HepG2 (cell line): ENCODE data around the gene SLC13A3. TPM values are rescaled to one million over a fixed set of nuclear protein-coding genes. Genes with fewer than 3 reads are reported as not detected.

ENCODE experiments used
- ATAC-seq: fragments of 200-7000 bp; cut with Tn5 transposase; 3 replicates; pipeline ENCODE4 v1.9.1; 2020; ENCODE audit warnings: mild to moderate bottlenecking, moderate library complexity
- BruUV-seq: library from RNA; stranded (reverse); fragments of 400-500 nt; replicated peaks from 2 replicates; lab custom pipeline; 2021; lab: Mats Ljungman, UMichigan
- CTCF ChIA-PET: fragments of 300-600 bp; formaldehyde crosslinking; extraction: SDS; loops from one replicate; lab custom pipeline; 2021; ENCODE audit warnings: low total read pairs, inconsistent platforms, low intra/inter-chr PET ratio; lab: Yijun Ruan, JAX
- POLR2A ChIA-PET: fragments of 350-600 bp; sonication (Branson Sonifier 250); formaldehyde crosslinking; loops from one replicate; lab custom pipeline; 2020; ENCODE audit warnings: antibody characterized with exemption, inconsistent platforms; lab: Yijun Ruan, JAX
- DNase-seq: peaks from one replicate; pipeline ENCODE4 v3.0.0-alpha.2; 2015; ENCODE audit warnings: low spot score
- FAIRE-seq: peaks from 3 replicates; lab custom pipeline; 2011; peaks lifted over from hg19 to GRCh38; lab: Jason Lieb, UNC
- H2AFZ ChIP-seq: one replicate; pipeline ENCODE4 v1.6.1; 2011; ENCODE audit warnings: low read length, inconsistent platforms
- H3K27ac ChIP-seq: fragments of 300-600 bp; 3 replicates; pipeline ENCODE4 v1.8.0; 2011; ENCODE audit warnings: mixed run types, mild to moderate bottlenecking, mixed read lengths, low read length, inconsistent platforms; ENCODE audit not compliant: insufficient read depth; ENCODE audit errors: extremely low read length
- H3K27me3 ChIP-seq, 2 experiments: fragments of 200-600 bp in 1 of 2; 2 replicates in 1 of 2; 3 replicates in 1 of 2; pipeline versions ENCODE4 v1.6.0 to v1.8.0; 2011; ENCODE audit warnings: low read length in 2 of 2, mild to moderate bottlenecking in 2 of 2, moderate library complexity in 2 of 2, inconsistent platforms in 1 of 2; ENCODE audit not compliant: insufficient read depth in 2 of 2, control insufficient read depth in 1 of 2
- H3K36me3 ChIP-seq, 2 experiments: fragments of 200-600 bp in 1 of 2; replicated peaks in 1 of 2; 2 replicates in 1 of 2; 3 replicates in 1 of 2; pipeline versions ENCODE4 v1.5.1 to v1.8.0; 2011; ENCODE audit warnings: low read length in 2 of 2, inconsistent platforms in 1 of 2; ENCODE audit not compliant: insufficient read depth in 2 of 2, control insufficient read depth in 1 of 2
- H3K4me1 ChIP-seq: 2 replicates; pipeline ENCODE4 v1.5.1; 2012; ENCODE audit warnings: low read length, inconsistent platforms; ENCODE audit not compliant: insufficient read depth
- H3K4me2 ChIP-seq: 2 replicates; pipeline ENCODE4 v1.6.0; 2011; ENCODE audit warnings: low read depth, low read length, inconsistent platforms
- H3K4me3 ChIP-seq, 3 experiments: fragments of 200-600 bp in 1 of 3; sonication (generic), shearing (Covaris generic) in 1 of 3; replicated peaks in 1 of 3; 2 replicates each; pipeline ENCODE4 v1.5.1; 2011 to 2016; ENCODE audit warnings: low read length in 3 of 3, inconsistent platforms in 2 of 3, low read depth in 2 of 3, mild to moderate bottlenecking in 2 of 3, control low read depth in 1 of 3, mixed read lengths in 1 of 3; ENCODE audit not compliant: insufficient read depth in 1 of 3
- H3K79me2 ChIP-seq: one replicate; pipeline ENCODE4 v1.6.1; 2011; ENCODE audit warnings: low read length, inconsistent platforms; ENCODE audit not compliant: insufficient read depth
- H3K9ac ChIP-seq: 2 replicates; pipeline ENCODE4 v1.6.0; 2011; ENCODE audit warnings: mild to moderate bottlenecking, low read depth, low read length, inconsistent platforms; ENCODE audit not compliant: insufficient read depth
- H3K9me3 ChIP-seq: 2 replicates; pipeline ENCODE4 v1.5.1; 2012; ENCODE audit warnings: mild to moderate bottlenecking, low read length
- H4K20me1 ChIP-seq: 2 replicates; pipeline ENCODE4 v1.6.0; 2011; ENCODE audit warnings: inconsistent platforms, mild to moderate bottlenecking, low read length, moderate library complexity; ENCODE audit not compliant: insufficient read depth
- CENPBD1 ChIP-seq: sonication (generic); formaldehyde crosslinking; IDR thresholded peaks from 2 replicates; pipeline ENCODE4 v1.8.0; 2022; ENCODE audit warnings: missing genetic modification reagents, low read depth, mild to moderate bottlenecking, borderline replicate concordance
- DR1 ChIP-seq: sonication (generic); formaldehyde crosslinking; IDR thresholded peaks from 2 replicates; pipeline ENCODE4 v1.8.0; 2021; ENCODE audit warnings: mild to moderate bottlenecking, missing genetic modification reagents, inconsistent platforms
- IRF1 ChIP-seq: sonication (generic); formaldehyde crosslinking; IDR thresholded peaks from 2 replicates; pipeline ENCODE4 v1.4.0; 2020; ENCODE audit warnings: low read depth, mild to moderate bottlenecking, missing genetic modification reagents
- IRX3 ChIP-seq: sonication (generic); formaldehyde crosslinking; IDR thresholded peaks from 2 replicates; pipeline ENCODE4 v1.8.1; 2023; ENCODE audit warnings: mild to moderate bottlenecking, low read depth, missing genetic modification reagents, borderline replicate concordance
- KDM1A ChIP-seq: IDR thresholded peaks from 2 replicates; pipeline ENCODE4 v1.6.1; 2016; ENCODE audit warnings: missing compliant biosample characterization
- STAT5B ChIP-seq: sonication (generic); formaldehyde crosslinking; IDR thresholded peaks from 2 replicates; pipeline ENCODE4 v1.4.0; 2020; ENCODE audit warnings: missing genetic modification reagents
- THAP8 ChIP-seq: sonication (generic); formaldehyde crosslinking; IDR thresholded peaks from 2 replicates; pipeline ENCODE4 v1.5.1; 2020; ENCODE audit warnings: missing genetic modification reagents, mild to moderate bottlenecking, borderline replicate concordance
- ZFP36 ChIP-seq: fragments of 150-350 bp; IDR thresholded peaks from 2 replicates; pipeline ENCODE4 v1.6.1; 2018; ENCODE audit warnings: borderline replicate concordance, low read length, low read depth; ENCODE audit not compliant: partially characterized antibody
- ZMYM2 ChIP-seq: sonication (generic); formaldehyde crosslinking; IDR thresholded peaks from 2 replicates; pipeline ENCODE4 v1.8.0; 2022; ENCODE audit warnings: mild to moderate bottlenecking, missing genetic modification reagents
- ZMYM3 ChIP-seq: sonication (generic); formaldehyde crosslinking; IDR thresholded peaks from 2 replicates; pipeline ENCODE4 v1.5.1; 2020; ENCODE audit warnings: mild to moderate bottlenecking, missing genetic modification reagents
- ZNF275 ChIP-seq: sonication (generic); formaldehyde crosslinking; IDR thresholded peaks from 2 replicates; pipeline ENCODE4 v1.8.0; 2022; ENCODE audit warnings: missing genetic modification reagents, mild to moderate bottlenecking, inconsistent platforms, borderline replicate concordance
- ZNF512B ChIP-seq: sonication (generic); formaldehyde crosslinking; IDR thresholded peaks from 2 replicates; pipeline ENCODE4 v1.5.1; 2020; ENCODE audit warnings: missing genetic modification reagents, mild to moderate bottlenecking, borderline replicate concordance
- ZNF564 ChIP-seq: sonication (generic); formaldehyde crosslinking; IDR thresholded peaks from 2 replicates; pipeline ENCODE4 v1.8.1; 2023; ENCODE audit warnings: mild to moderate bottlenecking, missing genetic modification reagents
- ZNF629 ChIP-seq: sonication (generic); formaldehyde crosslinking; conservative IDR thresholded peaks from 2 replicates; pipeline ENCODE4 v1.5.0; 2020; ENCODE audit warnings: missing genetic modification reagents
- ZNF780A ChIP-seq: sonication (generic); formaldehyde crosslinking; IDR thresholded peaks from 2 replicates; pipeline ENCODE4 v1.8.0; 2022; ENCODE audit warnings: mild to moderate bottlenecking, missing genetic modification reagents, moderate library complexity
- ZXDC ChIP-seq: sonication (generic); formaldehyde crosslinking; IDR thresholded peaks from 2 replicates; pipeline ENCODE4 v1.5.0; 2020; ENCODE audit warnings: mild to moderate bottlenecking, missing genetic modification reagents
- WGBS: methylation state at CpG from one replicate; pipeline ENCODE4 v1.1.6; 2017; ENCODE audit warnings: low lambda C conversion rate; 5-methylcytosine and 5-hydroxymethylcytosine counted together
- in situ Hi-C: cut with HindIII; loops from 2 replicates; pipeline ENCODE4 v1.10.0; 2017; ENCODE audit warnings: low pct_unique_long_range_greater_than_20kb; ENCODE audit not compliant: extremely low pct_ligation_motif_present
- intact Hi-C: fragments of 100-400 bp; cut with micrococcal nuclease; formaldehyde crosslinking; loops from one replicate; pipeline ENCODE4 v1.10.0; 2022; ENCODE audit not compliant: unreplicated experiment
- polyA plus RNA-seq, 8 experiments: library from polyadenylated mRNA; depleted of rRNA in 3 of 8; stranded (reverse) in 7 of 8; unstranded in 1 of 8; fragments of >200 nt; fragmentation: Illumina TruSeq in 4 of 8; extraction: Trizol in 4 of 8; gene quantifications; 2 replicates each; pipeline versions ENCODE4 v1.2.1 to v1.2.3, GENCODE V29; 2011 to 2016; ENCODE audit warnings: low read depth in 4 of 8, missing spikeins in 1 of 8, mixed read lengths in 1 of 8; ENCODE audit not compliant: insufficient read depth in 1 of 8
- total RNA-seq, 5 experiments: library from RNA; depleted of rRNA; stranded (reverse); fragments of >200 nt; fragmentation: Illumina TruSeq; extraction: Trizol; gene quantifications; 2 replicates each; pipeline ENCODE4 v1.2.3, GENCODE V29; 2016; ENCODE audit warnings: low read depth in 1 of 5

The SLC13A3 gene
- total and polyA plus RNA-seq, 2 of the 13 experiments (the other 11 are each of a cell fraction or from before 2014, with no cell fraction given) = 66.5 to 76.0 TPM

GRCh38 chr20:46572790-46573189 lies 78.5 kb downstream of the SLC13A3 start:
- Histone ChIP-seq H3K4me3 (no peak overlapping the region), H3K4me1 (peaks cover 15% of the 10 kb centered on the region), H2AFZ (no peak overlapping the region), H3K27me3 (no peaks in the 10 kb centered on the region), H3K9me3 (no peaks in the 10 kb centered on the region), H4K20me1 (no peaks in the 10 kb centered on the region), H3K9ac (no peak overlapping the region), H3K79me2 (no peaks in the 10 kb centered on the region), H3K4me2 (no peak overlapping the region), H3K36me3 (peaks cover 15 to 26% of the 10 kb centered on the region in 2 experiments; a peak in 4 of 5 replicates), H3K27ac (no peak overlapping the region)
- no peak for DNase-seq
- in situ Hi-C loops (no loop called here), intact Hi-C loops (no loop called here)
- POLR2A ChIA-PET = interaction anchor here (1.2 kb wide), 1 partner anchor 78 kb away, joined by 3 read pairs; the partner anchor contains the start of gene SLC13A3
- 87% methylated on average over 3 of the region's 3 CpGs for whole genome bisulfite sequencing
- no peak for FAIRE-seq
- ATAC-seq = no peak
- CTCF ChIA-PET = no interaction called here
- no TSS peak for BruUV-seq
- TF ChIP-seq ZMYM3 (CRISPR knock-in tag) (peak; percentile 44; the same call in 1 of the 2 replicates), IRF1 (0 out of 2 replicates have a peak, but pooled peaks have one; percentile 34), CENPBD1 (CRISPR knock-in tag) (no peak), ZNF275 (CRISPR knock-in tag) (no peak), STAT5B (CRISPR knock-in tag) (no peak), ZMYM2 (CRISPR knock-in tag) (no peak), THAP8 (CRISPR knock-in tag) (no peak), DR1 (CRISPR knock-in tag) (no peak), ZXDC (CRISPR knock-in tag) (no peak), KDM1A (CRISPR knock-in tag) (peak; percentile 27; the same call in 1 of the 2 replicates), IRX3 (CRISPR knock-in tag) (no peak), ZNF512B (no peak), ZNF629 (CRISPR knock-in tag) (peak; percentile 20; the same call in 1 of the 2 replicates), ZFP36 (peak; percentile 62), ZNF564 (no peak), ZNF780A (no peak)
